PFSK-1 (cell line): Measurements from ENCODE around the gene RBBP8NL.

ENCODE experiments used
- FOXP2 ChIP-seq: optimal IDR thresholded peaks from 2 replicates; pipeline ENCODE3; 2011; ENCODE audit warnings: borderline replicate concordance, control low read depth, inconsistent platforms; ENCODE audit not compliant: insufficient read depth; ENCODE audit errors: extremely low read length, extremely low read depth
- POLR2AphosphoS5 ChIP-seq: IDR thresholded peaks from 2 replicates; pipeline ENCODE4 v1.6.1; 2012; ENCODE audit warnings: low read depth, mild to moderate bottlenecking, control low read depth, low read length, moderate library complexity
- SIN3A ChIP-seq: IDR thresholded peaks from 2 replicates; pipeline ENCODE4 v1.6.1; 2012; ENCODE audit warnings: mild to moderate bottlenecking, low read length, moderate library complexity, borderline replicate concordance; ENCODE audit not compliant: insufficient read depth
- TAF1 ChIP-seq: IDR thresholded peaks from 2 replicates; pipeline ENCODE4 v1.6.1; 2012; ENCODE audit warnings: low read length, control low read depth, borderline replicate concordance; ENCODE audit not compliant: insufficient read depth
- TF ChIP-seq, protein P1 (sequence below), 2 experiments: IDR thresholded peaks; 2 replicates each; pipeline versions ENCODE4 v1.6.1 to v1.8.0; 2011 to 2012; ENCODE audit warnings: low read depth in 2 of 2, low read length in 2 of 2, control low read depth in 1 of 2, inconsistent platforms in 1 of 2, mild to moderate bottlenecking in 1 of 2, moderate library complexity in 1 of 2; ENCODE audit not compliant: insufficient read depth in 1 of 2

DNA sequence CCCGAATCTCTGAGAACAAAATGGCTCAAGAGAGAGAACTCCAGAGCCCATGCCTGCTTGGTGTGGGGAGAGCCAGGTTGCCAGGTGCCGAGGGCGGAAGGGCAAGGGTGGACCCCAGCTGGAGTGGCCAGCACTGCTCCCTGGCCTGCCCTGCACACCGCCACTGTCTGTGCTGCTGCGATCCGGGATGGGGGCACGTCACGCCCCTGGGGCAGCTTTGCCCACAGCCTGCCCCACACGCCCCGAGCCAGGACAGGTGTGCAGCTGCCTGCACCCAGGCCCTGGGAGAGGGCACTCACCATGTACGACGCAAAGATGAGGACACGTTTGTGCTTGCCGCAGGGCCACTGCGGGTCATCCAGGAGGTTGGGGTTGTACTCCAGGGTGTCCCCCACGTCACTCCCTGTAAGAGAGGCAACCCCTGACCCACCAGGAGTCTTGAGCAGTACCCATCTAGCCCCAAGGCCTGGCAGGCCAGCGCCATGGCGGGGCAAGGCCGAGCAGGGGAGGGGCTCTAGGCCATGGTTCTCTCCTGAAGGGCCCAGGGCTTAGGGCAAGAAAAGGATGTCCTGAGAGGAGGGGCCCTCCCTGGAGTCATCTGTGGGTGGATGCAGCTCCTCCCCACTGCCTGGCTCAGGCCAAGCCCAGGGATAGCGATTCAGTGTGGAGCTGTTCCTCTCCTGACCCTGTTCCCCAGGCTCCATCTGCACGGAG, 34.6 kb downstream of the RBBP8NL start:
- TF ChIP-seq, protein P1, sequence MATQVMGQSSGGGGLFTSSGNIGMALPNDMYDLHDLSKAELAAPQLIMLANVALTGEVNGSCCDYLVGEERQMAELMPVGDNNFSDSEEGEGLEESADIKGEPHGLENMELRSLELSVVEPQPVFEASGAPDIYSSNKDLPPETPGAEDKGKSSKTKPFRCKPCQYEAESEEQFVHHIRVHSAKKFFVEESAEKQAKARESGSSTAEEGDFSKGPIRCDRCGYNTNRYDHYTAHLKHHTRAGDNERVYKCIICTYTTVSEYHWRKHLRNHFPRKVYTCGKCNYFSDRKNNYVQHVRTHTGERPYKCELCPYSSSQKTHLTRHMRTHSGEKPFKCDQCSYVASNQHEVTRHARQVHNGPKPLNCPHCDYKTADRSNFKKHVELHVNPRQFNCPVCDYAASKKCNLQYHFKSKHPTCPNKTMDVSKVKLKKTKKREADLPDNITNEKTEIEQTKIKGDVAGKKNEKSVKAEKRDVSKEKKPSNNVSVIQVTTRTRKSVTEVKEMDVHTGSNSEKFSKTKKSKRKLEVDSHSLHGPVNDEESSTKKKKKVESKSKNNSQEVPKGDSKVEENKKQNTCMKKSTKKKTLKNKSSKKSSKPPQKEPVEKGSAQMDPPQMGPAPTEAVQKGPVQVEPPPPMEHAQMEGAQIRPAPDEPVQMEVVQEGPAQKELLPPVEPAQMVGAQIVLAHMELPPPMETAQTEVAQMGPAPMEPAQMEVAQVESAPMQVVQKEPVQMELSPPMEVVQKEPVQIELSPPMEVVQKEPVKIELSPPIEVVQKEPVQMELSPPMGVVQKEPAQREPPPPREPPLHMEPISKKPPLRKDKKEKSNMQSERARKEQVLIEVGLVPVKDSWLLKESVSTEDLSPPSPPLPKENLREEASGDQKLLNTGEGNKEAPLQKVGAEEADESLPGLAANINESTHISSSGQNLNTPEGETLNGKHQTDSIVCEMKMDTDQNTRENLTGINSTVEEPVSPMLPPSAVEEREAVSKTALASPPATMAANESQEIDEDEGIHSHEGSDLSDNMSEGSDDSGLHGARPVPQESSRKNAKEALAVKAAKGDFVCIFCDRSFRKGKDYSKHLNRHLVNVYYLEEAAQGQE (IDR thresholded peaks at IDR 0.05; ENCODE audit: insufficient read depth in 1 of 2, low read depth in 2 of 2, low read length in 2 of 2), result no peak
- no peak for TF ChIP-seq TAF1
- no peak for TF ChIP-seq POLR2AphosphoS5
- no peak for TF ChIP-seq SIN3A
- no peak for TF ChIP-seq FOXP2
